Activated CD4-positive, alpha-beta T cell treated with anti-CD3 and anti-CD28 coated beads, Interleukin-2, amount 10 ng/mL, durations not matched to agents 7 days and 5 days (primary cell): ENCODE measurements around the gene CAMSAP3. TPM values are rescaled to one million over a fixed set of nuclear protein-coding genes. Genes with fewer than 3 reads are reported as not detected.

Experiments used
- CTCF ChIA-PET: fragments of 350-600 bp; sonication (Branson Sonifier 250); formaldehyde crosslinking; loops from one replicate; lab custom pipeline; 2021; ENCODE audit warnings: antibody characterized with exemption; lab: Charles Lee
- POLR2A ChIA-PET: fragments of 350-600 bp; sonication (Branson Sonifier 250); formaldehyde crosslinking; loops from one replicate; lab custom pipeline; 2021; ENCODE audit warnings: antibody characterized with exemption; lab: Charles Lee
- DNase-seq: peaks from one replicate; pipeline ENCODE4 v3.0.0-alpha.2; 2020
- H3K27ac Mint-ChIP-seq: one replicate; pipeline ENCODE4 v1.8.0; 2021; ENCODE audit warnings: mild to moderate bottlenecking, moderate library complexity, mixed read lengths
- H3K27me3 Mint-ChIP-seq: one replicate; pipeline ENCODE4 v1.8.0; 2021; ENCODE audit warnings: mixed read lengths
- H3K36me3 Mint-ChIP-seq: one replicate; pipeline ENCODE4 v1.8.0; 2021; ENCODE audit warnings: low read depth, mixed read lengths
- H3K4me1 Mint-ChIP-seq: one replicate; pipeline ENCODE4 v1.8.0; 2021; ENCODE audit warnings: mixed read lengths
- H3K4me3 Mint-ChIP-seq: one replicate; pipeline ENCODE4 v1.8.0; 2021; ENCODE audit warnings: mild to moderate bottlenecking, moderate library complexity, mixed read lengths
- H3K9me3 Mint-ChIP-seq: one replicate; pipeline ENCODE4 v1.8.0; 2021; ENCODE audit warnings: mixed read lengths
- total RNA-seq, 2 experiments: library from RNA; stranded (reverse); gene quantifications; one replicate each; pipeline ENCODE4 v1.2.3, GENCODE V29; 2021

Gene CAMSAP3
- total RNA-seq, 2 experiments from 2014 or later: 0.21 to 0.57 TPM

DNA sequence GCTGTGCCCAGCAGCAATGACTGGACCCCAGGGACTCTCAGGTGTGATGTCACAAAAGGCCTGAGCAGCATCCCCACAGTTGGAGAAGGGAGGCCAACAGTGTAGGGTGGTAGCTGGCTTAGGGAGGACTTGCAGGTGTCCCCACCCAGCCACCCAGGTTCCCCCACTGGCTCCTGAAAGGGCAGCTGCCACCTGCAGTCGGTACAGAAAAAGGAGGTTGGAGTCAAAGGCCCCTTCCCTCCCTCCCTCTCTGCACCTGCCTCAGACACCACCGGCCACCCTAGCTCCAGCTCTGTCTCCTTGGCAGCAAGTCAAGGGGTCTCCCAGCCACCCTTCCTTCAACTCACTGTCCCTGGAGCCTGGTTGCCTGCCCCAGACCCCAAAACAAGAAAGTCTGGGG is 38.0 kb downstream of the CAMSAP3 start, which contains the start of gene PCP2:
Gene PCP2 (minus strand): TSS at position 22 of the 400 bp plus-strand sequence. CDS start 262 bp downstream, outside the sequence.
- H3K27me3 Mint-ChIP-seq: no peaks in the 10 kb centered on the region
- no peaks in the 10 kb centered on the region for H3K9me3 Mint-ChIP-seq
- no peak within 1 kb of the TSS for H3K27ac Mint-ChIP-seq
- POLR2A ChIA-PET: no interaction called here
- peaks cover 43% of the 10 kb centered on the region for H3K4me1 Mint-ChIP-seq
- DNase-seq: no peak
- CTCF ChIA-PET: interaction anchor here (0.8 to 1.2 kb wide), 3 partner anchors 17 to 37 kb away, joined by 3 to 5 read pairs (median 4); no protein-coding TSS in a partner anchor
- peaks cover 5% of the 10 kb centered on the region for H3K36me3 Mint-ChIP-seq
- no peak within 1 kb of the TSS for H3K4me3 Mint-ChIP-seq

DNA sequence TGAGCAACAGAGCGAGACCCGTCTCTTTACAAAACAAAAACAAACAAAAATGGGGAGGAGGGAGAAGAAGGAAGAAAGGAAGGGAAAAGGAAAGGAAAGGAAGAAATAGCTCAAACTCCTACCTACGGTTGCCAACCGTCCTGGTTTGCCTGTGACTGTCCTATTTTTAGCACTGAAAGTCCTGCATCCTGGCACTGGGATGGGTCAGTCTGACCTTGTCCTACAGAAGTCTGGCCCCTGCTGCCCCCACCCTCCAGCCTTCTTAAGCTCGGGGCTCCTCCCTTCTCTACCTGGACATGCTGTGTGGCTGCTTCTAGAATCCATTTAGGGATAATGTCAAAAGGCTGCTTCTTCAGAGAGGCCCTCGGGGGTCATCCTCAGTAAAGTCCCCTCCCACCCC is 40.0 kb downstream of the CAMSAP3 start:
- Mint-ChIP-seq H3K4me3 (peak overlapping the region; percentile 56), H3K27me3 (no peaks in the 10 kb centered on the region), H3K9me3 (peaks cover 7% of the 10 kb centered on the region), H3K27ac (peak overlapping the region; percentile 94), H3K36me3 (peaks cover 19% of the 10 kb centered on the region), H3K4me1 (peaks cover 36% of the 10 kb centered on the region)
- CTCF ChIA-PET: interaction anchor here (1.5 kb wide), 1 partner anchor 45 kb away, joined by 4 read pairs; the partner anchor contains the start of gene TRAPPC5
- POLR2A ChIA-PET: no interaction called here
- no peak for DNase-seq

GRCh38 chr19:7636317-7636690 is 40.6 kb downstream of the CAMSAP3 start:
- no peak for DNase-seq
- Mint-ChIP-seq H3K4me3 (peak overlapping the region; percentile 82), H3K9me3 (peaks cover 7% of the 10 kb centered on the region), H3K4me1 (peaks cover 30% of the 10 kb centered on the region), H3K27me3 (no peaks in the 10 kb centered on the region), H3K36me3 (peaks cover 19% of the 10 kb centered on the region), H3K27ac (peak overlapping the region; percentile 94)
- ChIA-PET POLR2A (no interaction called here), CTCF (no interaction called here)

- H3K36me3 Mint-ChIP-seq: peaks cover 19% of the 10 kb centered on the region
- peak within 1 kb of the TSS; percentile 82 for H3K4me3 Mint-ChIP-seq
- H3K27ac Mint-ChIP-seq: peak within 1 kb of the TSS; percentile 94
- no peaks in the 10 kb centered on the region for H3K27me3 Mint-ChIP-seq
- H3K4me1 Mint-ChIP-seq: peaks cover 30% of the 10 kb centered on the region
- POLR2A ChIA-PET: no interaction called here
- CTCF ChIA-PET: interaction anchor here (0.9 to 1.7 kb wide), 3 partner anchors 12 to 24 kb away, joined by 3 to 4 read pairs (median 3); no protein-coding TSS in a partner anchor
- DNase-seq: peak; percentile 91
- peaks cover 7% of the 10 kb centered on the region for H3K9me3 Mint-ChIP-seq
These were observed 41.2 kb downstream of the CAMSAP3 start, which contains the start of gene STXBP2 for GRCh38 chr19:7636691-7637373. STXBP2 (plus strand) TSS chr19:7637110; CDS start chr19:7637150, 40 bp downstream.

DNA sequence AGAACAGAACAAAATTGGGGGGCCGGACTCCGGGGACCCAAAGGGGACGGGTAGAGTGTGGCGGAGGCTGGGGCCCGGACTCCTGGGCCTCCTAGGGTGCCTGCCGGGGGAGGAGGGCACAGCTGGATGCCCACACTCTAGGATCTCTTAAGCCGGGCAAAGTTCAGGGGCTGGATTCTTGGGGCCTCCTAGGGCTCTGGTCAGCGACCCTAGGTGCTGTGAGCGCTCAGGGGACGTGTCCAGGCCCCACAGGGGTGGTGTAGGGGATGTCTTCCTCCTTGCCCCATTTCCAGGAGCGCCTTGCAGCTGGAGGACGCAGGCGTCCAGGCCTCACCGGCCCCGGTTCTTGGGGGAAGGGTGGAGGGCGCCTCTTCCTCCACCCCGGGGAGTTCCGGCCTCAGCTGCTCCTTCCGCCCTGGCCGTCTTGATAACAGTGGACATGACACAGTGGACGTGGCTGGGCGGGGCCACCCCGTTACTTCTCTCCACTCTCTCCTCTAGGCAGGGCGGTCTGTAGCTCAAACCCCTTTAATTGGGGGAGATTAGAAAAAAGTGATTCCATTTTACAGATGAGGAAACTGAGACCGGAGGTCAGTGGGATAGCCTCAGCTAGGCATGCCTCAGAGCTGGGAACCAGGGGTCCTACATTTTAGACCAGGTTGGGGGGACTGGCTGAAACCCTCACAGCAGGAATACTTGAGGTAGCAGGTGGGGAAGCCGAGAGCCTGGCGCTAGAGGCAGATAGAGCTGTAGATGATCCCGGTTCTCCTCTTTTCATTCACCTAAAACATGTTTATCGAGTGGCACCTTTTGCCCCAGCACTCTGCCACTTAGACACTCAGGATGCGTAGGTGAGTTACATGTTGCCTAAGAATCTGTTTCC is 42.0 kb downstream of the CAMSAP3 start:
- no peak for DNase-seq
- Mint-ChIP-seq H3K4me1 (peaks cover 30% of the 10 kb centered on the region), H3K9me3 (peaks cover 7% of the 10 kb centered on the region), H3K27ac (peak overlapping the region; percentile 94), H3K4me3 (peak overlapping the region; percentile 82), H3K36me3 (peaks cover 19% of the 10 kb centered on the region), H3K27me3 (no peaks in the 10 kb centered on the region)
- ChIA-PET CTCF (interaction anchor here (0.9 to 1.7 kb wide), 6 partner anchors 12 to 271 kb away, joined by 3 to 4 read pairs (median 3); no protein-coding TSS in a partner anchor), POLR2A (no interaction called here)

GRCh38 chr19:7638802-7639465 is 43.3 kb downstream of the CAMSAP3 start:
- peaks cover 7% of the 10 kb centered on the region for H3K9me3 Mint-ChIP-seq
- H3K4me3 Mint-ChIP-seq: peak overlapping the region; percentile 39
- ChIA-PET POLR2A (no interaction called here), CTCF (interaction anchor here (0.6 to 1.7 kb wide), 5 partner anchors 13 to 1338 kb away, joined by 3 to 4 read pairs (median 3); partner anchors contain the start of gene TRAPPC5)
- peaks cover 33% of the 10 kb centered on the region for H3K4me1 Mint-ChIP-seq
- H3K27ac Mint-ChIP-seq: peak overlapping the region; percentile 5
- DNase-seq: no peak
- H3K36me3 Mint-ChIP-seq: peaks cover 30% of the 10 kb centered on the region
- no peaks in the 10 kb centered on the region for H3K27me3 Mint-ChIP-seq

DNA sequence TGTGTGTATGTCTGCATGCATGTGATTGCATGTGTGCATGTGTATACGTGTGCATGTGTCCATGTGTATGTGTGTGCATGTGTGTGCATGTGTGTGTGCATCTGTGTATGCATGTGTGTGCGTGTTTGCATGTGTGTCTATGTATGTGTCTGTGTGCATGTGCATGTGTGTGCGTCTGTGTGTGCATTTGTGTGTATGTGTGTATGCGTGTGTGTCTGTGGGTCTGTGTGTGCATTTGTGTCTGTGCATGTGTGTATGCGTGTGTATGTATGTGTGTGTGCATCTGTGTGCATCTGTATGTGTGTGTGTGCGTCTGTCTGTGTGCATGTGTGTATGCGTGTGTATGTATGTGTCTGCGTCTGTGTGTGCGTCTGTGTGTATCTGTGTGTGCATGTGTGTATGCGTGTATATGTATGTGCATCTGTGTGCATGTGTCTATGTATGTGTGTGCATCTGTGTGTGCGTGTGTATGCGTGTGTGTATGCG is 44.2 kb downstream of the CAMSAP3 start:
- Mint-ChIP-seq H3K9me3 (peaks cover 7% of the 10 kb centered on the region), H3K36me3 (peaks cover 32% of the 10 kb centered on the region), H3K27me3 (no peaks in the 10 kb centered on the region), H3K4me3 (no peak overlapping the region), H3K27ac (no peak overlapping the region), H3K4me1 (peaks cover 31% of the 10 kb centered on the region)
- ChIA-PET POLR2A (no interaction called here), CTCF (no interaction called here)
- no peak for DNase-seq

GRCh38 chr19:7640803-7641202 is 45.1 kb downstream of the CAMSAP3 start:
- H3K4me3 Mint-ChIP-seq: no peak overlapping the region
- H3K36me3 Mint-ChIP-seq: peaks cover 34% of the 10 kb centered on the region
- no peaks in the 10 kb centered on the region for H3K27me3 Mint-ChIP-seq
- H3K27ac Mint-ChIP-seq: no peak overlapping the region
- peaks cover 30% of the 10 kb centered on the region for H3K4me1 Mint-ChIP-seq
- ChIA-PET POLR2A (no interaction called here), CTCF (interaction anchor here (1.4 kb wide), 1 partner anchor 11 kb away, joined by 5 read pairs; no protein-coding TSS in a partner anchor)
- peaks cover 7% of the 10 kb centered on the region for H3K9me3 Mint-ChIP-seq
- DNase-seq: no peak

DNA sequence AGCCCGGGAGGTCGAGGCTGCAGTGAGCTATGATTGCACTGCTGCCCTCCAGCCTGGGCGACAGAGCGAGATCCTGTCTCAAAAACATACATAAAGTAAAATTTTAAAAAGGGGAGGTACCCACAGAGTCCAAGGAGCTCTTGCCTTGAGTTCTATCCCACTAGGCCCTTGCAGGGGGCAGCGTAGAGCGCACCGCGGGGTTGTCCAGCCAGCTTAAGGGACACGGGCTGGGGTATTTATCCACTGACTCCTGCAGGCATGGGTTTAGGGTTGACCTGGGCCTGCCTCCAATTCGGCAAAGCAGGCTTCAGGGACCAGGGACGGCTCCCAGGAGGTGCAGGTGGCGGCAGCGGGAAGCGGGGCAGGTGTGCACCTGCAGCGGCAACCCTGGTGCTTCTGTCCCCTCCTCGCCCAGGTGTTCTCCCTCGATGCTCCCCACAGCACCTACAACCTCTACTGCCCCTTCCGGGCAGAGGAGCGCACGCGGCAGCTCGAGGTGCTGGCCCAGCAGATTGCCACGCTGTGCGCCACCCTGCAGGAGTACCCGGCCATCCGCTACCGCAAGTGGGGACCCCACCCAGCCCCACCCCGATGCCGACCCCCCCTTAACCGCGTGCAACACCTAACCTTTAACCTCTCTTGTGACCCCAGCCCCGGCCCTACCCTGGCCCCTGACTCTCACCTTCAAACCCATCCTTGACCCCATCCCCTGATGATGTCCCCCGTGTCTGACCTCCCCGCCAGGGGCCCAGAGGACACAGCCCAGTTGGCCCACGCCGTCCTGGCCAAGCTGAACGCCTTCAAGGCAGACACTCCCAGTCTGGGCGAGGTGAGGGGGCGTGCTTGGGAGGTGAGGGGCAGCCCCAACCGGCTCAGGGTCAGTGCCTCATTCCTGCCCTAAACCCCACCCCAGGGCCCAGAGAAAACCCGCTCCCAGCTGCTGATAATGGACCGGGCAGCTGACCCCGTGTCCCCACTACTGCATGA is 45.9 kb downstream of the CAMSAP3 start:
- ChIA-PET POLR2A (no interaction called here), CTCF (interaction anchor here (0.6 to 1.4 kb wide), 4 partner anchors 10 to 39 kb away, joined by 3 to 5 read pairs (median 3); partner anchors contain the start of gene TRAPPC5)
- no peak overlapping the region for H3K4me3 Mint-ChIP-seq
- no peak overlapping the region for H3K27ac Mint-ChIP-seq
- no peaks in the 10 kb centered on the region for H3K27me3 Mint-ChIP-seq
- peaks cover 26% of the 10 kb centered on the region for H3K4me1 Mint-ChIP-seq
- H3K9me3 Mint-ChIP-seq: peaks cover 7% of the 10 kb centered on the region
- no peak for DNase-seq
- peaks cover 36% of the 10 kb centered on the region for H3K36me3 Mint-ChIP-seq

GRCh38 chr19:7642295-7643030 is 46.8 kb downstream of the CAMSAP3 start:
- DNase-seq: no peak
- CTCF ChIA-PET: interaction anchor here (0.6 to 1.4 kb wide), 4 partner anchors 9 to 38 kb away, joined by 3 to 5 read pairs (median 3); partner anchors contain the start of gene TRAPPC5
- Mint-ChIP-seq H3K27ac (no peak overlapping the region), H3K4me3 (no peak overlapping the region), H3K27me3 (no peaks in the 10 kb centered on the region), H3K9me3 (peaks cover 7% of the 10 kb centered on the region), H3K4me1 (peaks cover 24% of the 10 kb centered on the region), H3K36me3 (peaks cover 36% of the 10 kb centered on the region)
- POLR2A ChIA-PET: no interaction called here
